GM12801 (cell line): ENCODE data around the gene PLAGL1.

Experiments
- TF ChIP-seq, protein P1 (sequence below): IDR thresholded peaks from one replicate; pipeline ENCODE4 v1.5.1; 2011; ENCODE audit warnings: control low read depth; ENCODE audit not compliant: insufficient read length; ENCODE audit errors: extremely low read depth

The PLAGL1 gene

DNA sequence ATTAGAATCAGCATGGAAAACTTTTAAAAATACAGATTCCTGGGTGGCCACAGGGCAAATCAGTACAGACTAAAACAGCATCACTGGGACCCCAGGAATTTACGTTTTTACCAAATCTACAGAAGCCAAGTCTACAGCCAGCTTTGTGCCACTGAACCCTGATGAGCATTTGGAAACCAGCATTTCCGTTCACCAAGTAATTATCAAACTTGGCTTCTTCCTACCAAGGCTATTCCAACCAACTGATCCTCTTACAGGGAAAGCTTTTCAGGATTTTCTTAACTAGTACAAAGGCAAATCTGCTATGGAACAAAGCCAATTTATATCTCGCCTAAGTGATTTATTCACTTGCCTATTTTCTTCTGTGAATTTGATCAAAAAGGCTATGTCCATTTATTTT lies 47.0 kb downstream of the PLAGL1 start:
- TF ChIP-seq, protein P1, sequence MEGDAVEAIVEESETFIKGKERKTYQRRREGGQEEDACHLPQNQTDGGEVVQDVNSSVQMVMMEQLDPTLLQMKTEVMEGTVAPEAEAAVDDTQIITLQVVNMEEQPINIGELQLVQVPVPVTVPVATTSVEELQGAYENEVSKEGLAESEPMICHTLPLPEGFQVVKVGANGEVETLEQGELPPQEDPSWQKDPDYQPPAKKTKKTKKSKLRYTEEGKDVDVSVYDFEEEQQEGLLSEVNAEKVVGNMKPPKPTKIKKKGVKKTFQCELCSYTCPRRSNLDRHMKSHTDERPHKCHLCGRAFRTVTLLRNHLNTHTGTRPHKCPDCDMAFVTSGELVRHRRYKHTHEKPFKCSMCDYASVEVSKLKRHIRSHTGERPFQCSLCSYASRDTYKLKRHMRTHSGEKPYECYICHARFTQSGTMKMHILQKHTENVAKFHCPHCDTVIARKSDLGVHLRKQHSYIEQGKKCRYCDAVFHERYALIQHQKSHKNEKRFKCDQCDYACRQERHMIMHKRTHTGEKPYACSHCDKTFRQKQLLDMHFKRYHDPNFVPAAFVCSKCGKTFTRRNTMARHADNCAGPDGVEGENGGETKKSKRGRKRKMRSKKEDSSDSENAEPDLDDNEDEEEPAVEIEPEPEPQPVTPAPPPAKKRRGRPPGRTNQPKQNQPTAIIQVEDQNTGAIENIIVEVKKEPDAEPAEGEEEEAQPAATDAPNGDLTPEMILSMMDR = no peak

DNA sequence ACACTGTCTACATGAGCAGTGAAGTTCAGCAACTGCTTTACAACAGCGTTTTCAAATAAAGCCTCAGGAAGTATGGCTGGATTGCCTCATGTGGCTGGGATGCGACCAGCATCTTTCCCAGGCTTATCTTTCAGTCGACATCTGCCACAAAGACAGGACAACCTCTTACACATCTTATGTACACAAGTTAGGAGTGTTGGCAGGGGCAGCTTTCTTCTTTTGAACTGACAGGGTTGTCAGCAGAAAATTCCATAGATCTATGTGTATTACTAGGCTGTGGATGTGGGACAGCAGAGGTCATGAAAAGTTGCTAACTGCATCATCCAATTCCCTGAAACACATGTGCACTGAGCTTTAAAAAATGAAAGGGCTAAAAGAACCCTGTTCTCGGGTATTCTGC lies 48.1 kb downstream of the PLAGL1 start:
- TF ChIP-seq, protein P1 = no peak

DNA sequence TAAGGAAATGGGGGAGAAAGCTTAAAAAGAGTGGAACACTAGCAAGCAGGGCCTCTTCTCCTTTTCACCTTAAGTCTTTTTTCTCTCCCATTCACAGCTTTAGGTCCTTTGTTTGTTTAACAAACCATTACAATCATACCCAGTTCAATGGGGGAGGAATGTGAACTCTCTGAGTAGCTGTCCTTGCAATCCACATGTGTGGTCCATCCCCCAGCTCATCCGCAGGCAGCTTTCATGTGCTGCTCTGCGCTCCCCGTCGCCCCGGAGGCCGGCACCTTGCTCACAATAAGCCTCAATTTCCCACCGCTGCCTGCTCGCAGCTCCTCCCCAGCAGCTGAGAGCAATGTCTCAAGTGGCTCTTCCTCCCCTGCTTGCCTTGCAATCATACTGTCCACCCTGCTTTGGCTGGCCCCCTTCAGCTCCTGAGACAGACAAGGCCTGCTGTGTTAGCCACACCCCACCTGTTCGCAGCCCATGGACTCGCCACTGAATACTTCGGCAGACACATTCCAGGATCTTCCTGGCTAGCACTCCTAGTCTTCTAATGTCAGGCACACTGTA lies 49.1 kb downstream of the PLAGL1 start:
- TF ChIP-seq, protein P1 = no peak

DNA sequence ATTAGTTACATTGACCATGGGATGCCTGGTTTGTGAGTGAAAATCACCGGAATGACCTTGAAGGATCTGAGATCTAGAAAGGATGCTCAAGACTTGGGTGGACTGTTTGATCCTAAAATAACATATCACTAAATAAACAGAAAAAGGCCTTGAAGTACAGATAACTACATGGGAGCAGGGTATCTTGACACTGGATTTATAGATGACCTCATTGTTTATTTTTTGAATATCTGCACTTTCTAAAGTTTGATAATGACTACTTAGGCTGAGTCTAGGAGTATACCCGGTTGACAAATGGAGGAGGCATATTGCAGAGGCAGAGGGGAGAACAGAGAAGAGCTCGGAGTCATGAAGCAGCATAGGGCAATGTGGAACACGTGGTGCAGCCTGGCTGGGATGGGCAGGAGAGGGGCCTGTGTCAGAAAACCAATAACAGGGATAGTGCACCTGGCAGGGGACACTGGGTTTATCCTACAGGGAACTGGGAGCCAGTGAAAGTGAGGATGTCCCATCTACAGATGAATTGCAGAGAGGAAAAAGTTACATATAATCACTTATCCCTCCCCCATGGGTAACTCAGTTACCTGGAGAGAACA lies 50.3 kb downstream of the PLAGL1 start:
- TF ChIP-seq, protein P1 = no peak

DNA sequence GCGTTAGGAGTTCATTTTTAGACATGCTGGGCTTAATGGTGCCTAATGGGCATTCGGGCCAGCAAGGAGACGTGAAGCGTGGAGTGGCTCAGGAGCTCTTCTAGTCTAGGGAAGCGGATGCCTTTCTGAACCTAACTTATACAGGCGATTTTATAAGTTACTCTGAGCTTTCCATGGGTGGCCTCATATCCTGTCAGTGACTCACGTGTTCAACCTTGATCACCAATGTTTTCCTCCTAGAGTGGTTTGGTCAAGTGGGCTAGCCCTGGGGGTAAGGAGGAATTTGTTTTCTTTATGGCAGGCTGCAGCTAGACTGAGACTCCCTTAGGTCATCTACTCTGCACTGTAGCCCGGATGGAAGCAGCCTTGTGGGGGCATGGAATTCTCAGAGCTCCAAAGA lies 52.1 kb downstream of the PLAGL1 start:
- TF ChIP-seq, protein P1 = no peak

DNA sequence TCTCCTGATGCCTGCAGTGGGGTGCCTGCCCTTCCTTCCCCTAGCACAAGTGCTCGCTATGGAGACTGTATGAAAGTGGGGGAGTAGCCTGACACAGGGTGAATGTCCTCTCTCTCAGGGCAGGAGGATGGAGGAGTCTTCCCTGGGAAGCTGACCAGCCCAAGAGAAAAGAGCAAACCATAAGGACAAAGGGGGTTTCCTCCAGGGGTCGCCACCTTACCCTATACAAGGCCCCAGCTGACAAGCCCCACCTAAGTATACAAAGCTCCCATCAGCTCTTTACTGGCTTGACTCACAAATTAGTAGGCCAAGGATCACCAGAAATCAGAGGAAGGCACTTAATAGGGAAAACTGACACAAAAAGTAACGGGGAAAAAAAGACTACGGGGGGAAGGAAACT lies 54.1 kb downstream of the PLAGL1 start:
- TF ChIP-seq, protein P1 = no peak

DNA sequence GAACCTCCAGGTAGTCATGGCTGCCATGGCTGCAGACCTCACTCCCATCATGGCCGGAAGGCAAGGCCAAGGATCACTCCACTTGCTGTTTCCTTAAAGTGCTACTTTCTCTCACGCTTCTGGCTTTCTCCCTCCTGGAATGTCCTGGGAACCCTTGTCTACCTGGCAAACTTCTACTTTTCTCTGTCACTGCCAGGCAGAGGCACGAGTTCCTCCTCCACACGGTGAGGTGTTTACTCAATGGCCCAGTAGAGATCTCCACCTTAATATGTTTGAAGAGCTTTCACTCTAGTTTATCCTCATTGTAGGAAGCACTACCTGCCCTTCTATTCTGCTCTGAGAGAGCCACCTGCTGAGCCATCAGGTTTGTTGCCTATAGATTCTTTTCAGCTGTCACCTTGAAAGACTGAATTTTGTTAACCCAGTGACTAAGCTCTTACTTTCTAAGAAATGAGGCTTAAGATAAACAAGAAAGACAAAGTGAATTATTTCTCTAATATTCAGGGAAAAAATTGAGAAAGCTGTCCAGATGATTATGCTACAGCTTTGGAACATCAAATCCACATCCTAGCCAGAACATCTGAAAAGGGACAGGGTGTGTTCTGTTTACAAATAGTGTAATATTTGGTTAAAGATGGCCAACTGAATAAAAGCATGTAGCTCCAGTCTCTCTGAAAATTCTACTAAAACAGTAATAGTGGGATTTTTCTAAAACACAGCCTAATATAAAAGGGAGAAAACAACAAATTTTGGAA lies 54.9 kb downstream of the PLAGL1 start:
- TF ChIP-seq, protein P1 = no peak
